Esophagus muscularis mucosa (tissue), 3 donors: ENCODE data around the gene TXNIP.

ENCODE experiments used
- CTCF ChIP-seq, 3 experiments: fragments of 200-600 bp in 2 of 3; fragments of 450-650 bp in 1 of 3; sonication (generic) in 2 of 3; IDR thresholded peaks; one replicate each; pipeline ENCODE4 v1.5.1; 2017 to 2019; ENCODE audit warnings: antibody characterized with exemption in 3 of 3, mild to moderate bottlenecking in 2 of 3, moderate library complexity in 1 of 3
- POLR2A ChIP-seq: fragments of 450-650 bp; IDR thresholded peaks from one replicate; pipeline ENCODE4 v1.6.1; 2017; ENCODE audit warnings: antibody characterized with exemption, moderate library complexity, mild to moderate bottlenecking, low read depth
- POLR2AphosphoS5 ChIP-seq, 2 donors: sonication (generic); formaldehyde crosslinking; IDR thresholded peaks; one replicate each; pipeline ENCODE4 v1.6.1; 2017; ENCODE audit warnings: antibody characterized with exemption in 2 of 2

GRCh38 chr1:145992502-145992936, 3.9 kb downstream of the TXNIP start:
- TF ChIP-seq POLR2A (no peak), CTCF (IDR thresholded peaks at IDR 0.05) (no peak), POLR2AphosphoS5 (IDR thresholded peaks at IDR 0.05) (peak in 1 of 2 donors; percentile 50)
